Neutrophil (primary cell): ENCODE data around the gene AVEN.

Experiments
- H3K27ac ChIP-seq: fragments of 200-600 bp; sonication (generic); 2 replicates; pipeline ENCODE4 v1.5.1; 2016; ENCODE audit warnings: mild to moderate bottlenecking, moderate library complexity
- H3K27me3 ChIP-seq: fragments of 200-600 bp; sonication (generic); 2 replicates; pipeline ENCODE4 v1.6.0; 2016; ENCODE audit warnings: mild to moderate bottlenecking
- H3K36me3 ChIP-seq: fragments of 200-600 bp; sonication (generic); 2 replicates; pipeline ENCODE4 v1.5.1; 2017
- H3K4me1 ChIP-seq, 2 experiments: fragments of 200-600 bp in 1 of 2; sonication (generic) in 1 of 2; 1 replicate in 1 of 2; 2 replicates in 1 of 2; pipeline versions ENCODE4 v1.5.1 to v1.6.1; 2013 to 2016; ENCODE audit warnings: low read depth in 1 of 2, low read length in 1 of 2, mild to moderate bottlenecking in 1 of 2, moderate library complexity in 1 of 2; ENCODE audit not compliant: control insufficient read depth in 1 of 2, insufficient read depth in 1 of 2
- H3K4me3 ChIP-seq, 2 experiments: fragments of 200-600 bp in 1 of 2; sonication (generic) in 1 of 2; 1 replicate in 1 of 2; 2 replicates in 1 of 2; pipeline ENCODE4 v1.5.1; 2013 to 2016; ENCODE audit warnings: low read depth in 1 of 2, low read length in 1 of 2, mild to moderate bottlenecking in 1 of 2, moderate library complexity in 1 of 2
- H3K9me3 ChIP-seq: fragments of 200-600 bp; sonication (generic); 2 replicates; pipeline ENCODE4 v1.5.1; 2016
- CTCF ChIP-seq: fragments of 200-600 bp; sonication (generic); IDR thresholded peaks from 2 replicates; pipeline ENCODE4 v1.5.1; 2016; ENCODE audit warnings: antibody characterized with exemption

AVEN gene

GRCh38 chr15:33932734-33933133 is 106.3 kb downstream of the AVEN start:
- Histone ChIP-seq H3K4me1 (no peaks in the 10 kb centered on the region), H3K9me3 (no peaks in the 10 kb centered on the region), H3K4me3 (no peak overlapping the region), H3K27ac (no peak overlapping the region), H3K36me3 (no peaks in the 10 kb centered on the region), H3K27me3 (no peaks in the 10 kb centered on the region)
- no peak for TF ChIP-seq CTCF

GRCh38 chr15:33926260-33926659 is 112.7 kb downstream of the AVEN start:
- no peaks in the 10 kb centered on the region for H3K27me3 ChIP-seq
- H3K36me3 ChIP-seq = no peaks in the 10 kb centered on the region
- H3K27ac ChIP-seq = no peak overlapping the region
- no peak for TF ChIP-seq CTCF
- H3K4me3 ChIP-seq = no peak overlapping the region
- H3K9me3 ChIP-seq = no peaks in the 10 kb centered on the region
- H3K4me1 ChIP-seq = no peaks in the 10 kb centered on the region

- H3K4me3 ChIP-seq = no peak overlapping the region
- no peaks in the 10 kb centered on the region for H3K9me3 ChIP-seq
- H3K27ac ChIP-seq = no peak overlapping the region
- no peaks in the 10 kb centered on the region for H3K27me3 ChIP-seq
- no peak for TF ChIP-seq CTCF
- no peaks in the 10 kb centered on the region for H3K4me1 ChIP-seq
- no peaks in the 10 kb centered on the region for H3K36me3 ChIP-seq
Measured at GRCh38 chr15:33923446-33923845, 115.6 kb downstream of the AVEN start.

- H3K9me3 ChIP-seq = no peaks in the 10 kb centered on the region
- TF ChIP-seq CTCF = no peak
Measured at GRCh38 chr15:33915571-33916407, 123.2 kb downstream of the AVEN start.

GRCh38 chr15:33913459-33913858 is 125.5 kb downstream of the AVEN start:
- H3K9me3 ChIP-seq = no peaks in the 10 kb centered on the region
- H3K27ac ChIP-seq = no peak overlapping the region
- no peak overlapping the region for H3K4me3 ChIP-seq
- TF ChIP-seq CTCF = no peak
- no peaks in the 10 kb centered on the region for H3K4me1 ChIP-seq
- no peaks in the 10 kb centered on the region for H3K27me3 ChIP-seq
- H3K36me3 ChIP-seq = no peaks in the 10 kb centered on the region

More at GRCh38 chr15:33915571-33916407, 123.2 kb downstream of the AVEN start:
- Histone ChIP-seq H3K36me3 (no peaks in the 10 kb centered on the region), H3K27ac (no peak overlapping the region), H3K4me3 (no peak overlapping the region), H3K4me1 (no peaks in the 10 kb centered on the region), H3K27me3 (no peaks in the 10 kb centered on the region)
